ENCODE results near the gene SUGP2. TPM values are rescaled to one million over a fixed set of nuclear protein-coding genes. Genes with fewer than 3 reads are reported as not detected.

SUGP2 gene
- total RNA-seq, 5 donors from 2014 or later (not counting 1 experiment from before 2014, with no cell fraction given), result 114 to 139 (median 119) TPM

- CTCF ChIA-PET, result interaction anchor here (0.6 to 0.7 kb wide), 3 partner anchors 78 to 972 kb away, joined by 3 to 9 read pairs (median 5); partner anchors contain the start of genes BORCS8 (in 1 of the 2) and RFXANK (in 1 of the 2)
- H3K4me1 ChIP-seq (ENCODE audit: control insufficient read depth in 1 of 2, extremely low read depth in 1 of 2, insufficient read depth in 2 of 2, low read length in 2 of 2), result peaks cover 11 to 63% of the 10 kb centered on the region in 2 experiments
- no peaks in the 10 kb centered on the region for H3K9me3 ChIP-seq
- peak in 6 of 35 experiments; percentile 8 to 44 (median 12) for DNase-seq
- H3K27me3 Mint-ChIP-seq, result no peaks in the 10 kb centered on the region
- peak overlapping the region; percentile 74 to 89 for H3K27ac Mint-ChIP-seq
- H3K4me3 ChIP-seq (ENCODE audit: control insufficient read depth in 1 of 2, extremely low read depth in 1 of 2, low read length in 1 of 2), result peak overlapping the region; percentile 76 to 86
- H3K4me1 Mint-ChIP-seq, result peaks cover 44 to 58% (median 45%) of the 10 kb centered on the region in 3 donors
- POLR2A ChIA-PET, result no interaction called here
- peaks cover 4% of the 10 kb centered on the region for H3K36me3 Mint-ChIP-seq
- peak overlapping the region; percentile 87 to 95 (median 89) for H3K4me3 Mint-ChIP-seq
- ATAC-seq (replicated peaks in 1 of 4), result no peak
- no peaks in the 10 kb centered on the region for H3K27me3 ChIP-seq (replicated peaks in 1 of 2; ENCODE audit: control insufficient read depth in 2 of 2, extremely low read depth in 1 of 2, insufficient read depth in 2 of 2, low read length in 1 of 2)
- H3K9me3 Mint-ChIP-seq, result no peaks in the 10 kb centered on the region
- H3K36me3 ChIP-seq (ENCODE audit: control insufficient read depth in 2 of 2, extremely low read depth in 1 of 2, insufficient read depth in 1 of 2, low read length in 1 of 2), result no peaks in the 10 kb centered on the region
- WGBS (ENCODE audit: insufficient coverage), result 0% methylated on average over 15 of the region's 25 CpGs
- H3K27ac ChIP-seq (ENCODE audit: low read length), result peak overlapping the region; percentile 46
Observed at GRCh38 chr19:19064811-19065745, 31.8 kb upstream of the SUGP2 start.

- POLR2A ChIA-PET, result no interaction called here
- H3K9me3 ChIP-seq, result no peaks in the 10 kb centered on the region
- CTCF ChIA-PET, result interaction anchor here in 1 of 2 donors (0.7 kb wide), 1 partner anchor 973 kb away, joined by 9 read pairs; no protein-coding TSS in a partner anchor
- WGBS (ENCODE audit: insufficient coverage), result 0% methylated on average over 22 of the region's 29 CpGs
- Mint-ChIP-seq H3K4me1 (peaks cover 38 to 52% (median 39%) of the 10 kb centered on the region in 3 donors), H3K36me3 (peaks cover 8% of the 10 kb centered on the region), H3K27ac (peak overlapping the region; percentile 74 to 89), H3K27me3 (no peaks in the 10 kb centered on the region), H3K4me3 (peak overlapping the region; percentile 87 to 95 (median 89)), H3K9me3 (no peaks in the 10 kb centered on the region)
- H3K4me3 ChIP-seq (ENCODE audit: control insufficient read depth in 1 of 2, extremely low read depth in 1 of 2, low read length in 1 of 2), result peak overlapping the region; percentile 76 to 86
- no peaks in the 10 kb centered on the region for H3K27me3 ChIP-seq (replicated peaks in 1 of 2; ENCODE audit: control insufficient read depth in 2 of 2, extremely low read depth in 1 of 2, insufficient read depth in 2 of 2, low read length in 1 of 2)
- DNase-seq (peak in 3 of 35 experiments; percentile 4 to 74 (median 73)), ATAC-seq (replicated peaks in 1 of 4) (peak; percentile 15 to 38 (median 16))
- H3K36me3 ChIP-seq (ENCODE audit: control insufficient read depth in 2 of 2, extremely low read depth in 1 of 2, insufficient read depth in 1 of 2, low read length in 1 of 2), result no peaks in the 10 kb centered on the region
- H3K4me1 ChIP-seq (ENCODE audit: control insufficient read depth in 1 of 2, extremely low read depth in 1 of 2, insufficient read depth in 2 of 2, low read length in 2 of 2), result peaks cover 11 to 57% of the 10 kb centered on the region in 2 experiments
- peak overlapping the region; percentile 46 for H3K27ac ChIP-seq (ENCODE audit: low read length)
Observed at GRCh38 chr19:19064098-19064722, 30.9 kb upstream of the SUGP2 start.

- ATAC-seq (replicated peaks in 1 of 4) (peak; percentile 92 to 94 (median 93)), DNase-seq (peak; percentile 97 to 100 (median 99))
- Histone ChIP-seq H3K4me3 (ENCODE audit: control insufficient read depth in 1 of 2, extremely low read depth in 1 of 2, low read length in 1 of 2) (peak within 1 kb of the TSS; percentile 76 to 86), H3K27me3 (replicated peaks in 1 of 2; ENCODE audit: control insufficient read depth in 2 of 2, extremely low read depth in 1 of 2, insufficient read depth in 2 of 2, low read length in 1 of 2) (no peaks in the 10 kb centered on the region), H3K36me3 (ENCODE audit: control insufficient read depth in 2 of 2, extremely low read depth in 1 of 2, insufficient read depth in 1 of 2, low read length in 1 of 2) (no peaks in the 10 kb centered on the region), H3K4me1 (ENCODE audit: control insufficient read depth in 1 of 2, extremely low read depth in 1 of 2, insufficient read depth in 2 of 2, low read length in 2 of 2) (peaks cover 8 to 49% of the 10 kb centered on the region in 2 experiments), H3K27ac (ENCODE audit: low read length) (peak within 1 kb of the TSS; percentile 60), H3K9me3 (no peaks in the 10 kb centered on the region)
- CTCF ChIA-PET, result no interaction called here
- H3K27me3 Mint-ChIP-seq, result no peaks in the 10 kb centered on the region
- POLR2A ChIA-PET, result no interaction called here
- under 1% methylated on average over 46 of the region's 77 CpGs for WGBS (ENCODE audit: insufficient coverage)
- H3K4me3 Mint-ChIP-seq, result peak within 1 kb of the TSS; percentile 87 to 95 (median 89)
- H3K36me3 Mint-ChIP-seq, result peaks cover 8% of the 10 kb centered on the region
- H3K27ac Mint-ChIP-seq, result peak within 1 kb of the TSS; percentile 74 to 90
- H3K9me3 Mint-ChIP-seq, result no peaks in the 10 kb centered on the region
- peaks cover 31 to 47% (median 34%) of the 10 kb centered on the region in 3 donors for H3K4me1 Mint-ChIP-seq
Observed at GRCh38 chr19:19063183-19064097, 30.1 kb upstream of the SUGP2 start, which contains the start of gene SLC25A42. TSS of gene SLC25A42 (plus strand) at chr19:19063994. CDS start at chr19:19096125, 32,131 bp downstream.

GRCh38 chr19:19062454-19063182 is 29.3 kb upstream of the SUGP2 start:
- Mint-ChIP-seq H3K9me3 (no peaks in the 10 kb centered on the region), H3K27me3 (no peaks in the 10 kb centered on the region), H3K4me3 (peak overlapping the region; percentile 87 to 95 (median 89)), H3K27ac (peak overlapping the region; percentile 74 to 90), H3K4me1 (peaks cover 26 to 42% (median 27%) of the 10 kb centered on the region in 3 donors), H3K36me3 (peaks cover 9% of the 10 kb centered on the region)
- Histone ChIP-seq H3K27ac (ENCODE audit: low read length) (peak overlapping the region; percentile 60), H3K4me3 (ENCODE audit: control insufficient read depth in 1 of 2, extremely low read depth in 1 of 2, low read length in 1 of 2) (peak overlapping the region; percentile 60 to 76), H3K4me1 (ENCODE audit: control insufficient read depth in 1 of 2, extremely low read depth in 1 of 2, insufficient read depth in 2 of 2, low read length in 2 of 2) (peaks cover 8 to 41% of the 10 kb centered on the region in 2 experiments), H3K9me3 (no peaks in the 10 kb centered on the region), H3K27me3 (replicated peaks in 1 of 2; ENCODE audit: control insufficient read depth in 2 of 2, extremely low read depth in 1 of 2, insufficient read depth in 2 of 2, low read length in 1 of 2) (no peaks in the 10 kb centered on the region), H3K36me3 (ENCODE audit: control insufficient read depth in 2 of 2, extremely low read depth in 1 of 2, insufficient read depth in 1 of 2, low read length in 1 of 2) (peaks cover 4 to 7% of the 10 kb centered on the region in 2 donors)
- ChIA-PET POLR2A (no interaction called here), CTCF (no interaction called here)
- ATAC-seq (replicated peaks in 1 of 4) (no peak), DNase-seq (no peak)
- 96% methylated on average over 4 of the region's 4 CpGs for WGBS (ENCODE audit: insufficient coverage)

- H3K4me3 ChIP-seq (ENCODE audit: control insufficient read depth in 1 of 2, extremely low read depth in 1 of 2, low read length in 1 of 2), result no peak overlapping the region
- peaks cover 17 to 31% (median 18%) of the 10 kb centered on the region in 3 donors for H3K4me1 Mint-ChIP-seq
- POLR2A ChIA-PET, result no interaction called here
- CTCF ChIA-PET, result no interaction called here
- no peaks in the 10 kb centered on the region for H3K9me3 ChIP-seq
- 100% methylated on average over 3 of the region's 8 CpGs for WGBS (ENCODE audit: insufficient coverage)
- no peaks in the 10 kb centered on the region for H3K27me3 Mint-ChIP-seq
- ATAC-seq (replicated peaks in 1 of 4) (no peak), DNase-seq (no peak)
- H3K36me3 ChIP-seq (ENCODE audit: control insufficient read depth in 2 of 2, extremely low read depth in 1 of 2, insufficient read depth in 1 of 2, low read length in 1 of 2), result peaks cover 7 to 18% of the 10 kb centered on the region in 2 donors
- H3K27ac ChIP-seq (ENCODE audit: low read length), result no peak overlapping the region
- H3K27ac Mint-ChIP-seq, result no peak overlapping the region
- H3K4me1 ChIP-seq (ENCODE audit: control insufficient read depth in 1 of 2, extremely low read depth in 1 of 2, insufficient read depth in 2 of 2, low read length in 2 of 2), result peaks cover 8 to 31% of the 10 kb centered on the region in 2 experiments
- H3K36me3 Mint-ChIP-seq, result peaks cover 8% of the 10 kb centered on the region
- no peaks in the 10 kb centered on the region for H3K27me3 ChIP-seq (replicated peaks in 1 of 2; ENCODE audit: control insufficient read depth in 2 of 2, extremely low read depth in 1 of 2, insufficient read depth in 2 of 2, low read length in 1 of 2)
- H3K4me3 Mint-ChIP-seq, result peak overlapping the region in 2 of 3 donors; percentile 3 to 9
- H3K9me3 Mint-ChIP-seq, result no peaks in the 10 kb centered on the region
Observed at GRCh38 chr19:19061506-19061905, 28.2 kb upstream of the SUGP2 start.
